Prostate gland (tissue), 2 donors: ENCODE measurements around the gene KRTAP12-4.

Experiments
- CTCF ChIP-seq, 4 experiments: fragments of 200-600 bp in 2 of 4; fragments of 450-650 bp in 2 of 4; sonication (generic) in 2 of 4; IDR thresholded peaks; 1 replicate in 3 of 4; 2 replicates in 1 of 4; pipeline ENCODE4 v1.5.1; 2016 to 2019; ENCODE audit warnings: antibody characterized with exemption in 4 of 4, mild to moderate bottlenecking in 2 of 4, moderate library complexity in 2 of 4
- POLR2A ChIP-seq: fragments of 450-650 bp; IDR thresholded peaks from one replicate; pipeline ENCODE4 v1.6.1; 2016; ENCODE audit warnings: antibody characterized with exemption, mild to moderate bottlenecking

GRCh38 chr21:44682580-44683151 is 28.2 kb upstream of the KRTAP12-4 start:
- TF ChIP-seq POLR2A (no peak), CTCF (IDR thresholded peaks at IDR 0.05) (no peak)
